GM12878 (cell line): ENCODE results near the gene SNAPIN.

ENCODE experiments used
- CTCF ChIP-seq, 3 experiments: IDR thresholded peaks in 2 of 3; conservative IDR thresholded peaks in 1 of 3; 2 replicates each; pipeline ENCODE4 v1.5.1; 2011; ENCODE audit warnings: low read depth in 3 of 3, low read length in 3 of 3, mild to moderate bottlenecking in 3 of 3, control low read depth in 2 of 3, moderate library complexity in 2 of 3, inconsistent platforms in 1 of 3, mixed read lengths in 1 of 3; ENCODE audit not compliant: control insufficient read depth in 2 of 3, insufficient read depth in 1 of 3; ENCODE audit errors: extremely low read depth in 1 of 3
- EZH2 ChIP-seq: IDR thresholded peaks from 2 replicates; pipeline ENCODE4 v1.6.1; 2012; ENCODE audit warnings: low read depth, mild to moderate bottlenecking, control low read depth, inconsistent platforms, low read length, borderline replicate concordance; ENCODE audit not compliant: control insufficient read depth
- MXI1 ChIP-seq: fragments of 150-350 bp; IDR thresholded peaks from 2 replicates; pipeline ENCODE4 v1.6.1; 2011; ENCODE audit warnings: low read depth, mild to moderate bottlenecking, inconsistent platforms, low read length, improper control_type of control experiment
- SMAD5 ChIP-seq: IDR thresholded peaks from 2 replicates; pipeline ENCODE4 v1.6.1; 2016; ENCODE audit warnings: antibody characterized with exemption, low read depth
- ZNF274 ChIP-seq: IDR thresholded peaks from one replicate; pipeline ENCODE4 v1.8.0; 2011; ENCODE audit not compliant: insufficient read length, insufficient read depth
- TF ChIP-seq, protein P1 (sequence below): IDR thresholded peaks from 2 replicates; pipeline ENCODE4 v1.6.1; 2011; ENCODE audit warnings: borderline replicate concordance, low read depth, mild to moderate bottlenecking, moderate library complexity, low read length; ENCODE audit not compliant: insufficient read depth, poor library complexity, severe bottlenecking

DNA sequence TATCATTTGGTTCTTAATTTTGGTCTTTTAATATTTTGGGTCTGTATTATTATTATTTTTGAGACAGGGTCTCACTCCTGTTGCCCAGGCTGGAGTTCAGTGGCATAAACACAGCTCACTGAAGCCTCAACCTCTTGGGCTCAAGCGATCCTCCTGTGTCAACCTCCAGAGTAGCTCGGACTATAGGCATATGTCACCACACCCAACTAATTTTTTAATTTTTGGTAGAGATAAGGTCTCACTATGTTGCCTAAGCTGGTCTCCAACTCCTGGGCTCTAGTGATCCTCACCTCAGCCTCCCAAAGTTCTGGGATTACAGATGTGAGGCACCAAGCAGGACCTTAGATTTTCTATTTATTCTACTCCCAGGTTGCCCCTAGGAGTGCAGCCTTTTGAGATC, 15.0 kb downstream of the SNAPIN start:
- TF ChIP-seq CTCF (IDR thresholded peaks at IDR 0.05 in 2 of 3, conservative IDR thresholded peaks at IDR 0.05 in 1 of 3; ENCODE audit: control insufficient read depth in 2 of 3, extremely low read depth in 1 of 3, insufficient read depth in 1 of 3, low read depth in 3 of 3, low read length in 3 of 3) (no peak), EZH2 (no peak), ZNF274 (no peak), SMAD5 (no peak), MXI1 (no peak)
- TF ChIP-seq, protein P1, sequence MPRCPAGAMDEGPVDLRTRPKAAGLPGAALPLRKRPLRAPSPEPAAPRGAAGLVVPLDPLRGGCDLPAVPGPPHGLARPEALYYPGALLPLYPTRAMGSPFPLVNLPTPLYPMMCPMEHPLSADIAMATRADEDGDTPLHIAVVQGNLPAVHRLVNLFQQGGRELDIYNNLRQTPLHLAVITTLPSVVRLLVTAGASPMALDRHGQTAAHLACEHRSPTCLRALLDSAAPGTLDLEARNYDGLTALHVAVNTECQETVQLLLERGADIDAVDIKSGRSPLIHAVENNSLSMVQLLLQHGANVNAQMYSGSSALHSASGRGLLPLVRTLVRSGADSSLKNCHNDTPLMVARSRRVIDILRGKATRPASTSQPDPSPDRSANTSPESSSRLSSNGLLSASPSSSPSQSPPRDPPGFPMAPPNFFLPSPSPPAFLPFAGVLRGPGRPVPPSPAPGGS, result no peak
